ENCODE data around the gene FNDC3B. TPM values are rescaled to one million over a fixed set of nuclear protein-coding genes. Genes with fewer than 3 reads are reported as not detected.

Gene FNDC3B
- total RNA-seq, 2 experiments from 2014 or later, result 10.6 to 12.0 TPM

GRCh38 chr3:172106037-172106954 is 66.9 kb downstream of the FNDC3B start:
- ChIA-PET POLR2A (interaction anchor here (0.9 to 2.3 kb wide), 6 partner anchors 7 to 62 kb away, joined by 4 to 10 read pairs (median 4); no protein-coding TSS in a partner anchor), CTCF (interaction anchor here (1.1 to 2.8 kb wide), 6 partner anchors 15 to 226 kb away, joined by 3 to 9 read pairs (median 4); no protein-coding TSS in a partner anchor)
- no peaks in the 10 kb centered on the region for H3K9me3 Mint-ChIP-seq
- H3K36me3 Mint-ChIP-seq (ENCODE audit: low read depth), result peaks cover 4% of the 10 kb centered on the region
- TF ChIP-seq CTCF (IDR thresholded peaks at IDR 0.05), result no peak
- peaks cover 3% of the 10 kb centered on the region for H3K27me3 Mint-ChIP-seq
- H3K27ac Mint-ChIP-seq, result peak overlapping the region; percentile 85
- DNase-seq (no peak), ATAC-seq (no peak)
- intact Hi-C loops (cut with micrococcal nuclease), result loop anchor here (5.0 kb wide), 1 partner anchor 64 kb away; no protein-coding TSS in a partner anchor
- H3K4me1 Mint-ChIP-seq (ENCODE audit: low read depth), result peaks cover 79% of the 10 kb centered on the region
- peak overlapping the region; percentile 69 for H3K4me3 Mint-ChIP-seq

DNA sequence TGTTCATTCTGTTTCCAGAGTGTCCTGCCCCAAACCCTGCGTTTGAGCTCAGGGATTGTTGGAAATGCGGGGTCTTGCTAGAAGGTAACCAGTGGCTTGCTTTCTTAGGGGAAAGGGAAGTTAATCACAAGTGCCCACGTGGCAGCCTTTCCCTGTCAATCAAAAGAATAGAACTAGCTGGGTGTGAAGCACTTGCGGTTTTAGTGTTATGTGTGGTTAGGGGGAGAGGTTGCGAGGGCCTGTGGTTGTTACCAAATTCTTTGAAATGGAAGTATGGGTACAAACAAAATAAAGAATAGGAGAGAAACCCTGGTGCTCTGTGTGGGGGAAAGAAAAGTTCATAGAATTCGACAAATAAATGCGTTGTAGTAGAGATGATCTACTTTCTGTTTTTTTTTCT is 67.6 kb downstream of the FNDC3B start:
- TF ChIP-seq CTCF (IDR thresholded peaks at IDR 0.05), result no peak
- H3K36me3 Mint-ChIP-seq (ENCODE audit: low read depth), result peaks cover 4% of the 10 kb centered on the region
- DNase-seq (peak; percentile 87), ATAC-seq (peak; percentile 55)
- H3K4me1 Mint-ChIP-seq (ENCODE audit: low read depth), result peaks cover 72% of the 10 kb centered on the region
- CTCF ChIA-PET, result interaction anchor here (0.8 to 2.8 kb wide), 6 partner anchors 19 to 226 kb away, joined by 3 to 9 read pairs (median 4); no protein-coding TSS in a partner anchor
- peaks cover 3% of the 10 kb centered on the region for H3K27me3 Mint-ChIP-seq
- peak overlapping the region; percentile 69 for H3K4me3 Mint-ChIP-seq
- intact Hi-C loops (cut with micrococcal nuclease), result loop anchor here (5.0 kb wide), 1 partner anchor 65 kb away; no protein-coding TSS in a partner anchor
- peak overlapping the region; percentile 85 for H3K27ac Mint-ChIP-seq
- H3K9me3 Mint-ChIP-seq, result no peaks in the 10 kb centered on the region
- POLR2A ChIA-PET, result interaction anchor here (0.9 to 2.3 kb wide), 6 partner anchors 8 to 63 kb away, joined by 4 to 10 read pairs (median 4); no protein-coding TSS in a partner anchor

- H3K9me3 Mint-ChIP-seq, result no peaks in the 10 kb centered on the region
- H3K27me3 Mint-ChIP-seq, result peaks cover 2% of the 10 kb centered on the region
- peak; percentile 83 for DNase-seq
Observed at GRCh38 chr3:172107403-172107802, 68.0 kb downstream of the FNDC3B start.

DNA sequence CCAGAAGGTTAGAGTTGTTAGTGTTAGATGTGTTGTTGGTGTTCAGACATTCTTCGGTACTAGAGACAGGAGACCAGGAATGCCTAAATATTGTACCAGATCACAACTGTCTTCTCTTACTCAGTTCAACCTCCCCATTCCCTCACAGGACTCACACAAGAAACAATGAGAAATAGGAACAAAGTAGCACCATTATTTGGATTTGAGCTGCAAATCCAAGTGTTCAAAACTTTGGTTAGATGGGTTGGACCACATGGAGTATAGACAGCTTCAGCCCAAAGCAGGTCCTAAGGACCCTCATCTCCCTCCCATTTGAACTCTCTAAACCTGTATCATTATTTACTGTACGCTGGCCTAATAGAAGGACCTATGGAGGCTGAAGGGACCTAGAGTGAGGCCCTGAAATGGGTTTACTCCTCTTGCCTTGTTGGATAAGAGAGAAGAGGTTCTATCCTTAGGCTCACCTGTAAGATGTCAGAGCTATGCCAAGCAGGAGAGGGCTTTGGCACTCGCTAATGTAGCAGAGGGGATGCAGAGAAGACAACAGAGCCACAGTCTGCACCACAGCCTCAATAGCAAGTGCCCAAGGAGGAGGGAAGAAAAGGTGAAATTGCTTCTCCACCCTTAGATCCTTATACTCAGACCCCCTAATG is 70.9 kb downstream of the FNDC3B start:
- Mint-ChIP-seq H3K4me1 (ENCODE audit: low read depth) (peaks cover 42% of the 10 kb centered on the region), H3K9me3 (no peaks in the 10 kb centered on the region), H3K27me3 (peaks cover 2% of the 10 kb centered on the region), H3K27ac (no peak overlapping the region), H3K4me3 (no peak overlapping the region), H3K36me3 (ENCODE audit: low read depth) (peaks cover 19% of the 10 kb centered on the region)
- TF ChIP-seq CTCF (IDR thresholded peaks at IDR 0.05), result no peak
- DNase-seq (no peak), ATAC-seq (no peak)
- ChIA-PET CTCF (no interaction called here), POLR2A (interaction anchor here (0.9 kb wide), 1 partner anchor 10 kb away, joined by 3 read pairs; no protein-coding TSS in a partner anchor)
- intact Hi-C loops (cut with micrococcal nuclease), result no loop called here

More at GRCh38 chr3:172107403-172107802, 68.0 kb downstream of the FNDC3B start:
- intact Hi-C loops (cut with micrococcal nuclease), result loop anchor here (5.0 kb wide), 1 partner anchor 65 kb away; no protein-coding TSS in a partner anchor
- ChIA-PET POLR2A (interaction anchor here (0.9 to 2.3 kb wide), 6 partner anchors 8 to 64 kb away, joined by 4 to 10 read pairs (median 4); no protein-coding TSS in a partner anchor), CTCF (interaction anchor here (0.8 to 2.8 kb wide), 6 partner anchors 19 to 225 kb away, joined by 3 to 9 read pairs (median 4); no protein-coding TSS in a partner anchor)
- Mint-ChIP-seq H3K36me3 (ENCODE audit: low read depth) (peaks cover 4% of the 10 kb centered on the region), H3K27ac (peak overlapping the region; percentile 85), H3K4me3 (peak overlapping the region; percentile 69), H3K4me1 (ENCODE audit: low read depth) (peaks cover 68% of the 10 kb centered on the region)
- ATAC-seq, result peak; percentile 86
- peak; percentile 28 for TF ChIP-seq CTCF (IDR thresholded peaks at IDR 0.05)

Measured in activated CD8-positive, alpha-beta T cell treated with anti-CD3 and anti-CD28 coated beads for 36 hours (primary cell).